Memory B cell (primary cell): ENCODE data around the gene TOR3A.
"Not testable (repeated sequence)": the region's sequence is repeated elsewhere in the genome, so short reads cannot be mapped to it uniquely, and the experiment has no call there.

Source experiments
- ATAC-seq: fragments of 150-1000 bp; cut with Tn5 transposase; 2 replicates; pipeline ENCODE4 v1.10.0; 2021; ENCODE audit warnings: low read depth, mild to moderate bottlenecking, moderate library complexity
- DNase-seq, 2 donors: peaks; one replicate each; pipeline ENCODE4 v3.0.0; 2022; ENCODE audit warnings: low spot score in 2 of 2
- H3K27ac Mint-ChIP-seq: one replicate; pipeline ENCODE4 v1.8.0; 2022; ENCODE audit warnings: mild to moderate bottlenecking, moderate library complexity, mixed read lengths
- H3K27me3 Mint-ChIP-seq: one replicate; pipeline ENCODE4 v1.8.0; 2022; ENCODE audit warnings: mixed read lengths
- H3K36me3 Mint-ChIP-seq: one replicate; pipeline ENCODE4 v1.8.0; 2022; ENCODE audit warnings: mild to moderate bottlenecking, mixed read lengths
- H3K4me1 Mint-ChIP-seq: one replicate; pipeline ENCODE4 v1.8.0; 2022; ENCODE audit warnings: mixed read lengths
- H3K4me3 Mint-ChIP-seq: one replicate; pipeline ENCODE4 v1.8.0; 2022; ENCODE audit warnings: mild to moderate bottlenecking, moderate library complexity, mixed read lengths
- H3K9me3 Mint-ChIP-seq: one replicate; pipeline ENCODE4 v1.8.0; 2022; ENCODE audit warnings: mixed read lengths

Gene TOR3A

GRCh38 chr1:179105393-179105792 is 23.5 kb downstream of the TOR3A start:
- no peak overlapping the region for H3K27ac Mint-ChIP-seq
- no peaks in the 10 kb centered on the region for H3K4me1 Mint-ChIP-seq
- ATAC-seq (peak; percentile 62), DNase-seq (no peak)
- H3K9me3 Mint-ChIP-seq: no peaks in the 10 kb centered on the region
- H3K27me3 Mint-ChIP-seq: no peaks in the 10 kb centered on the region
- peaks cover 11% of the 10 kb centered on the region for H3K36me3 Mint-ChIP-seq
- no peak overlapping the region for H3K4me3 Mint-ChIP-seq

GRCh38 chr1:179107706-179108629 is 26.1 kb downstream of the TOR3A start:
- ATAC-seq (no peak), DNase-seq (no peak)
- no peaks in the 10 kb centered on the region for H3K27me3 Mint-ChIP-seq
- peaks cover 9% of the 10 kb centered on the region for H3K36me3 Mint-ChIP-seq
- no peaks in the 10 kb centered on the region for H3K4me1 Mint-ChIP-seq
- no peaks in the 10 kb centered on the region for H3K9me3 Mint-ChIP-seq
- no peak overlapping the region for H3K4me3 Mint-ChIP-seq
- no peak overlapping the region for H3K27ac Mint-ChIP-seq

- no peaks in the 10 kb centered on the region for H3K4me1 Mint-ChIP-seq
- no peak for ATAC-seq
- DNase-seq: no peak
- no peaks in the 10 kb centered on the region for H3K27me3 Mint-ChIP-seq
- no peaks in the 10 kb centered on the region for H3K9me3 Mint-ChIP-seq
- peaks cover 9% of the 10 kb centered on the region for H3K36me3 Mint-ChIP-seq
- H3K27ac Mint-ChIP-seq: no peak overlapping the region
- H3K4me3 Mint-ChIP-seq: no peak overlapping the region
Measured at GRCh38 chr1:179108644-179109043, 26.8 kb downstream of the TOR3A start.

- no peak for DNase-seq
- H3K27me3 Mint-ChIP-seq: no peaks in the 10 kb centered on the region
- no peak for ATAC-seq
- no peaks in the 10 kb centered on the region for H3K4me1 Mint-ChIP-seq
- no peak overlapping the region for H3K27ac Mint-ChIP-seq
- H3K4me3 Mint-ChIP-seq: no peak overlapping the region
- H3K9me3 Mint-ChIP-seq: no peaks in the 10 kb centered on the region
- H3K36me3 Mint-ChIP-seq: peaks cover 13% of the 10 kb centered on the region
Measured at GRCh38 chr1:179115181-179115580, 33.3 kb downstream of the TOR3A start.

GRCh38 chr1:179119513-179119912 is 37.6 kb downstream of the TOR3A start:
- DNase-seq (no peak), ATAC-seq (no peak)
- H3K27ac Mint-ChIP-seq: no peak overlapping the region
- peaks cover 4% of the 10 kb centered on the region for H3K4me1 Mint-ChIP-seq
- H3K27me3 Mint-ChIP-seq: no peaks in the 10 kb centered on the region
- no peaks in the 10 kb centered on the region for H3K9me3 Mint-ChIP-seq
- peaks cover 9% of the 10 kb centered on the region for H3K36me3 Mint-ChIP-seq
- no peak overlapping the region for H3K4me3 Mint-ChIP-seq

- DNase-seq (no peak), ATAC-seq (no peak)
- no peak overlapping the region for H3K4me3 Mint-ChIP-seq
- peaks cover 5% of the 10 kb centered on the region for H3K4me1 Mint-ChIP-seq
- no peaks in the 10 kb centered on the region for H3K9me3 Mint-ChIP-seq
- H3K27ac Mint-ChIP-seq: no peak overlapping the region
- H3K36me3 Mint-ChIP-seq: peaks cover 9% of the 10 kb centered on the region
- no peaks in the 10 kb centered on the region for H3K27me3 Mint-ChIP-seq
Measured at GRCh38 chr1:179120736-179121135, 38.9 kb downstream of the TOR3A start.

GRCh38 chr1:179121159-179121938 is 39.5 kb downstream of the TOR3A start:
- Mint-ChIP-seq H3K27me3 (no peaks in the 10 kb centered on the region), H3K36me3 (peaks cover 9% of the 10 kb centered on the region), H3K9me3 (no peaks in the 10 kb centered on the region), H3K4me3 (no peak overlapping the region), H3K27ac (no peak overlapping the region), H3K4me1 (peaks cover 5% of the 10 kb centered on the region)
- DNase-seq (peak in 1 of 2 donors; percentile 12), ATAC-seq (peak; percentile 32)

- no peak for DNase-seq
- H3K4me1 Mint-ChIP-seq: peaks cover 9% of the 10 kb centered on the region
- H3K27me3 Mint-ChIP-seq: no peaks in the 10 kb centered on the region
- H3K36me3 Mint-ChIP-seq: peaks cover 6% of the 10 kb centered on the region
- ATAC-seq: no peak
- H3K9me3 Mint-ChIP-seq: peaks cover 1% of the 10 kb centered on the region
- peak overlapping the region; percentile 12 for H3K27ac Mint-ChIP-seq
- H3K4me3 Mint-ChIP-seq: no peak overlapping the region
Measured at GRCh38 chr1:179124873-179125272, 43.0 kb downstream of the TOR3A start.

- Mint-ChIP-seq H3K4me3 (no peak overlapping the region), H3K27ac (peak overlapping the region; percentile 41), H3K4me1 (peaks cover 13% of the 10 kb centered on the region), H3K9me3 (peaks cover 1% of the 10 kb centered on the region), H3K27me3 (no peaks in the 10 kb centered on the region), H3K36me3 (peaks cover 9% of the 10 kb centered on the region)
- no peak for ATAC-seq
- DNase-seq: no peak
Measured at GRCh38 chr1:179126338-179127060, 44.6 kb downstream of the TOR3A start.

GRCh38 chr1:179127163-179127895 is 45.5 kb downstream of the TOR3A start:
- Mint-ChIP-seq H3K4me3 (no peak overlapping the region), H3K36me3 (peaks cover 9% of the 10 kb centered on the region), H3K27me3 (no peaks in the 10 kb centered on the region), H3K9me3 (peaks cover 1% of the 10 kb centered on the region), H3K27ac (peak overlapping the region; percentile 41), H3K4me1 (peaks cover 13% of the 10 kb centered on the region)
- ATAC-seq: no peak
- no peak for DNase-seq

- ATAC-seq: no peak
- Mint-ChIP-seq H3K9me3 (peaks cover 1% of the 10 kb centered on the region), H3K4me3 (no peak overlapping the region), H3K27ac (no peak overlapping the region), H3K4me1 (peaks cover 13% of the 10 kb centered on the region), H3K27me3 (no peaks in the 10 kb centered on the region), H3K36me3 (peaks cover 9% of the 10 kb centered on the region)
- DNase-seq: no peak
Measured at GRCh38 chr1:179128520-179128919, 46.6 kb downstream of the TOR3A start.

- Mint-ChIP-seq H3K9me3 (peaks cover 1% of the 10 kb centered on the region), H3K36me3 (peaks cover 5% of the 10 kb centered on the region), H3K4me1 (peaks cover 9% of the 10 kb centered on the region), H3K27me3 (no peaks in the 10 kb centered on the region), H3K4me3 (peak overlapping the region; percentile 61), H3K27ac (peak overlapping the region; percentile 78)
- DNase-seq (peak; percentile 16 to 34), ATAC-seq (peak; percentile 100)
Measured at GRCh38 chr1:179129702-179130473, 48.0 kb downstream of the TOR3A start.

- not testable (repeated sequence) for DNase-seq, H3K36me3 Mint-ChIP-seq, ATAC-seq, H3K9me3 Mint-ChIP-seq, H3K27ac Mint-ChIP-seq, H3K27me3 Mint-ChIP-seq, H3K4me1 Mint-ChIP-seq, H3K4me3 Mint-ChIP-seq
Measured at GRCh38 chr1:179135168-179135567, 53.3 kb downstream of the TOR3A start.
